Measurements from ENCODE around the gene ELN.
"Not testable (repeated sequence)": the region's sequence is repeated elsewhere in the genome, so short reads cannot be mapped to it uniquely, and the experiment has no call there.

ELN gene

DNA sequence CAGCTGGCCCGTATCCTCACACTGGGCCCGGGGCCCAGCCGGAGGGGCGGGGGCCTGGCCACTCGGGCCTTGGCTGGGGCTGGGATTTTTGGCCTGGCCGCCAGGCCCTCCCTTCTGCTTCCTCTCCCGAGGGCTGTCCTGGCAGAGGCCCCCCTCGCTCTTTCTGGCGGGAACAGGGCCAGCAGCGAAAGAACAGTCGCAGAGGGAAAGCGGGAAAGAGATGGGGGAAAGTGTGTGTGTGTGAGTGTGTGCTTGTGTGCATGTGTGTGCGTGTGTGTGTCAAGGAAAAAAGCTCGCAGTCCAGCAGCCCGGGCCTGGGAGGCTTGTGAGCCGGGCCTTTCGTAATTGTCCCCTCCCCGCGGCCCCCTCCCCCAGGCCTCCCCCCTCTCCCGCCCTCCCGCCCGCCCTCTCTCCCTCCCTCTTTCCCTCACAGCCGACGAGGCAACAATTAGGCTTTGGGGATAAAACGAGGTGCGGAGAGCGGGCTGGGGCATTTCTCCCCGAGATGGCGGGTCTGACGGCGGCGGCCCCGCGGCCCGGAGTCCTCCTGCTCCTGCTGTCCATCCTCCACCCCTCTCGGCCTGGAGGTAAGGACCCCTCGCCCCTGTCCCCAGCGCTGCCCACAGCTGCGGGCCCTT lies at the start of gene ELN:
TSS of gene ELN (plus strand) at position 491 of the 638 bp plus-strand sequence. CDS start at position 506, 15 bp downstream.
- no peak for DNase-seq

GRCh38 chr7:73978661-73979563 lies 49.1 kb upstream of the ELN start:
- DNase-seq, result no peak

DNA sequence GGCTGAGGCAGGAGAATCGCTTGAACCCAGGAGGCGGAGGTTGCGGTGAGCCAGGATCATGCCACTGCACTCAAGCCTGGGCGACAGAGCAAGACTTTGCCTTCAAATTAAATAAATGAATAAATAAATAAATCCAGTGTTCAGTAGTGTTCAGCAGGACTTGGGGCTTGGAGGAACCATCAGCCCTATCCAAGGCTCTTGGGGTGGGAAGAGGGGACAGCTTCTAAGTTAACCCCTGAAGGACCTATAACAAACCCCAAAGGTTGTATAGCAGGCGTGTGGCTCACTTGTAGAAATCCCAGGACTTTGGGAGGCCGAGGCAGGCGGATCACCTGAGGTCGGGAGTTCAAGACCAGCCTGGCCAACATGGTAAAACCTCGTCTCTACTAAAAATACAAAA lies 48.3 kb upstream of the ELN start:
- DNase-seq, result not testable (repeated sequence)

- no peak for DNase-seq
These were observed 47.8 kb upstream of the ELN start for GRCh38 chr7:73980206-73980605.

GRCh38 chr7:73981933-73982332 lies 46.0 kb upstream of the ELN start:
- DNase-seq, result no peak

- no peak for DNase-seq
These were observed 44.4 kb upstream of the ELN start for GRCh38 chr7:73983437-73984164.

DNA sequence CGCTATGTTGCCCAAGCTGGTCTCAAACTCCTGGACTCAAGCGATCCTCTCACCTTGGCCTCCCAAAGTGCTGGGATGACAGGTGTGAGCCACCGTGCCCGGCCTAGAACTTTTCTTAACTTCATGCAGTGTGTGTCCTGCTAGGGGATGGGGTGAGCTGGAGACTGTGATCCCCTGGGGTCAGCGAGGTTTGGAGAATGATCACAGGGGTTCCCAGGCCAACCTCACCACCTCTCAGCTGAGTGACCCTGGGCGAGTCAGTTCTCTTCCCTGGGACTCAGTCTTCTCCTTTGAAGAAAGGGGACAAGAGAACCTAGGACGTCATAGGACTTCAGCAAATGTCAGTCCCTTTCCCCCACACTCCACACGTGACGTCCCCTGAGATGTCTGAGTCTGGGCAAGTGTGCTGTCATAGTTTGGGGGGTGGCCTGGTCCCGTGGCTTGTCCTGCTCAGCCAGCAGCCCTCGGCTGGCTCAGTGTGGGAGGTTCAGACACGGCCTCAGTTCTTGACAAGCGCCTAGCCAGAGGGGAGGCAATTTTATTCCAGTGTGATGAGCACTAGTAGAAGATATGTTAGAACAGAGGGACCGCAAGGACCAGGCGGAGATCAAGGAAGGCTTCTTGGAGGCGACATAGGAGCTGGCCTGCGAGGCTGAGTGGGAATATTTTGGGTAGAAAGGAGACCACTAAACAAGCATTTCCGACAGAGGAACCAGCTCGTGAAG lies 43.3 kb upstream of the ELN start:
- no peak for DNase-seq

GRCh38 chr7:73985737-73986141 lies 42.2 kb upstream of the ELN start:
- DNase-seq, result no peak

DNA sequence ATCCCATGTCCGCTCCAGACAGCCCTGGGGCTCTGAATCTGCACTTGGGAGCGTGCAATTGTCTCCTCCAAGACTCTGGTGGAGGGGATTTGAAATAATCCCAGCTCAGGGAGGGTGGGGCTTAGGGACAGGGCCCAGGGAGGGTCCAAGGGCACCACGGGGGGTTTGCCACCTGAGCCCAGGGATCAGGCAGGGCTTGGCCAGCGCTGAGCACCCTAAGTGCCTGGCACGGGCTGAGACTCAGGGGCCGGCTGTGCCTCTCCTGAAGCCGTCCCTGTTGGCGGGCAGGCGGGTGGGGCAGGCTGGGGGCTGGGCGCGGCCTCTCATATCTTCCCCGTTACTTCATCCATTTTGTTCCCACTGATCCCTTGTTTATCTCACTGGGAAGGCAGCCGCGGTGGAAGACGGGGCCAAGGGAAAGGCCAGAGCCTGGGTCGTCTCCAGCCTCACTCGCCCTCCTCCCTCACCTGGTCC lies 41.8 kb upstream of the ELN start:
- DNase-seq, result no peak

DNA sequence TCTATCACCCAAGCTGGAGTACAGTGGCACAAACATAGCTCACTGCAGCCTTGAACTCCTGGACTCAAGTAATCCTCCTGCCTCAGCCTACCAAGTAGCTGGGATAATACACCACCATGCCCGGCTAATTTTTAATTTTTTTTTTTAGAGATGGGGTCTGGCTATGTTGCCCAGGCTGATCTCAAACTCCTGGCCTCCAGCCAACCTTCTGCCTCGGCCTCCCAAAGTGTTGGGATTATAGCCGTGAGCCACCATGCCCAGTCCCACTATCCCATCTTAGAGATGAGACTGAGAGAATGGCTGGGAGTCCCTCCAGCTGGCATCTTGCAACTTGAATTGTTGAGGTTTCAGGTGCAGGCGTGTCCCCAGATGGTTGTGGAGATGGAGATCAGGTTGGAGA lies 40.7 kb upstream of the ELN start:
- DNase-seq, result no peak

GRCh38 chr7:73988197-73988596 lies 39.8 kb upstream of the ELN start:
- DNase-seq, result no peak

DNA sequence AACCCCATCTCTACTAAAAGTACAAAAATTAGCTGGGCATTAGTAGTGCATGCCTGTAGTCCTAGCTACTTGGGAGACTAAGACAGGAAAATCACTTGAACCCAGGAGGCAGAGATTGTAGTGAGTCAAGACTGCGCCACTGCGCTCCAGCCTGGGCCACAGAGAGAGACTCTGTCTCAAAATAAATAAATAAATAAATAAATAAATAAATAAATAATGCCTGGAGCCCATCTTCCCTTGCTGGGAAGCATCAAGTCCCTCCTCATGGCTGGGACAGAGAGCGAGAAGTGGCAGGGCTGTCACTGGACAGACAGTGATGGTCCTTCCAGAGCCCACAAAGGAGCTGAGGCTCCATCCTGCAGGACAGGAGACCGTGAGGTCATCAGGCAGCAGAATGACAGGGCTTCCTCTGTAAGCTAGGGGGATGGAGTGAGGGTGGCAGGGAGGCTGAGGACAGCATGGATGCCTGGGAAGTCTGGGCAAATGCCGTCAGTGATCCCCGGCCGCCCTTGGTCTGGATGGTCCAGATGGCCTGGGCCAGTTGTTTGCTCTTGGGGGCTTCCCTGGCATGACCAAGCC lies 36.4 kb upstream of the ELN start:
- no peak for DNase-seq

DNA sequence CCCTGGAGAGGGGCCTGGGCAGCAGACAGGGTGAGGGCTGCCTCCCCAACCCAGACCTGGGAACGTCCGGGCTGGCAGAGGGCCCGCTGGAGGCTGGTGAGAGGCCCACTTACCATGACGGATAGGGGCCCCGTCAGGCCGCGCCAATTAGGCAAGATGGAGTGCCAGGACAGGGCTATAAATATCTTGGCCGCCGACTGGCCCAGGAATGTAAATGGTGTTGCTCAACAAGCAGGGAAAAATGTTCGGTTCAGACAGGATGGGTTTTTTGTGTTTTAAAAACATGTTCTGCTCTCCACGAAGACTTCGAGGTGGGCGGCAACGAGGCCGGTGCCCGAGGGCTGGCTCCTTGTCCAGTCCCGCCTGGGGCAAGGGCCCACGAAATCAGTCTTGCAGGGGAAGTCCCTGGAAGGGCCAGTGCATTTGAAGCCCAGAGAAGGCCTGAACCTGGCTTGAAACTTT lies 35.8 kb upstream of the ELN start:
- DNase-seq, result no peak

- no peak for DNase-seq
These were observed 34.0 kb upstream of the ELN start for GRCh38 chr7:73994023-73994422.

DNA sequence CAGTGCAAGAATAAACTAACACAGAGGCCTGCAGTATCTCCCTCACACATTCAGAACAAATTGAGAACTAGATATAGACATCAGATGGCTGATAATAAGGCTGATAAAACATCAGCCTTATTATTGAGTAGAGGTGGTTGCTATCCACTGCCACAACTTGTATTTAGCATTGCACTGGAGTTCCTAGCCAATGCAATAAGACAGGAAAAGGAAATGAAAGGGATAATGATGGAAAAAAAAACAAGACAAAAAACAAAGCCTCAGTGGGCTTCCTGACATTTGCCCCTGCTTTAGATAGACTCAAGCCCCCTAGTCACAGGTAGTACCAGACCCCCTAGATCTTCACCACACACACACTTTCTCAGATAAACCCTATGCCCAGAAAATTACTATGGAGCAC lies 33.2 kb upstream of the ELN start:
- no peak for DNase-seq

DNA sequence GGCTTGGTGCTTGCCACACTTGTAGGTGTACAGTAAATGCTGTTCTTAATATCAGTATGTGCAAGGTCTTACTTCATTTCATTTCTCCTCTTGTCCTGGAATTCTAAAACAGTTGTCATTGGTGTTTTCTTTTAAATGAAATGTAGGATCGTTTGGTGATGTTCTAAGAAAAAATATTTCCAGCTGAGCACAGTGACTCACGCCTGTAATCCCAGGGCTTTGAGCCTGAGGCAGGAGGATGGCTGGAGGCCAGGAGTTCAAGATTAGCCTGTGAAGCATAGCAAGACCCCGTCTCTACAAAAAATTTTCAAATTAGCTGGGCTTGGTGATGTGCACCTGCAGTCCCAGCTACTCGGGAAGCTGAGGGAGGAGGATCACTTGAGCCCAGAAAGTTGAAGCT lies 32.6 kb upstream of the ELN start:
- no peak for DNase-seq

GRCh38 chr7:73995821-73996511 lies 32.0 kb upstream of the ELN start:
- DNase-seq, result no peak

DNA sequence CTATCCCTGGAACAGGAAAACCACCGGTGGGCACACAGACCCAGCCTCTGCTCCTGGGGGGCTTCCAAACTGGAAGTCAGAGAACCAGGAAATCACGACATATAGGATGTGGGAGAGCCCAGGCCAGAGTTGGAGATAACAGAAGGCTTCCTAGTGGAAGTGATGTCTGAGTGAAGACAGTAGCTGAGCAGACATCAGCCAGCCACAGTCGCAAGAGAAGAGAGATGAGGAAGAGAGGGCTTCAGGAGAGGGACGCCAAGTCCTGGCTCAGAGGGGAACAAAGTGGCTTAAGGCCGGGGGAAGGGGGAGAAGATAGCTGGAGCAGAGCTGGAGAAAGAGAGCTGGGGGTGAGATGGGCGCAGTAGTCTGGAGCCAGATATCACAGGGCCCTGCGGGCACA lies 30.9 kb upstream of the ELN start:
- no peak for DNase-seq

DNA sequence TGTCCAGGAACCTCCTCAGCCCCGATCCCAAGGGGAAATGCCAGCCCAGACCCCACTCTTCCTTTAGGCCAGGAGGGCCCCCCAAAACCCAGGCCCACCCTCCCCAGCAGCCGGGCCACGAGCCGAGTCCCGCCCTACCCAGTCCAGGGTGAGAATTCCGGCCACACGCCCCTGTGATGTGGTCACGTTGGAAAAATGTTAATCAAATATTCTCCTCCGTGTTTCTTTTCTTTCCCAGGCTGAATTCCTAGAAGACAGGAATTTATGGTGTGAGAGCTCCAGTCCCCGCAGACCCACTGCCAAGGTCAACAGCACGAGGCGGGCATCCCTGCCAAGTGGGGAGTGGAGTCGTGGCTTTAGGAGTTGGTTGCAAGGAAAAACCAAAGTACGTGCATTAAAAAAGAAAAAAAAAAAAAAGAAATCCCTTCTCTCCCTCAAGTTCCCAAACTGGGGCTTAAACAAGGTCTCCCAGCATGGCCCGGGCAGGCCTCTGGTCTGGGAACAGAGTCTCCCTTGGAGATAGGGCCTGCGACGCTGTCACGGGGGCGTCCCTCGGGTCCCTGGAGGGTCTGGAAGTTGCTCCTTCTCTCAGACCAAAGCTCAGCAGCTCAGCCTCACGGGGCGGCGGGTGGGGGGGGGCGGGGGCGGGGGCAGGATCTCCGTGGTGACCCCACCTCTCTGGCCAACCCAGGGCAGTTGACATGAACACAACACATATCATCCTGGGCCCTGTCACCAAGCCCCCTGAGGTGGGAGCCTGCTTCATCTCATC lies 28.1 kb upstream of the ELN start:
- DNase-seq, result no peak

DNA sequence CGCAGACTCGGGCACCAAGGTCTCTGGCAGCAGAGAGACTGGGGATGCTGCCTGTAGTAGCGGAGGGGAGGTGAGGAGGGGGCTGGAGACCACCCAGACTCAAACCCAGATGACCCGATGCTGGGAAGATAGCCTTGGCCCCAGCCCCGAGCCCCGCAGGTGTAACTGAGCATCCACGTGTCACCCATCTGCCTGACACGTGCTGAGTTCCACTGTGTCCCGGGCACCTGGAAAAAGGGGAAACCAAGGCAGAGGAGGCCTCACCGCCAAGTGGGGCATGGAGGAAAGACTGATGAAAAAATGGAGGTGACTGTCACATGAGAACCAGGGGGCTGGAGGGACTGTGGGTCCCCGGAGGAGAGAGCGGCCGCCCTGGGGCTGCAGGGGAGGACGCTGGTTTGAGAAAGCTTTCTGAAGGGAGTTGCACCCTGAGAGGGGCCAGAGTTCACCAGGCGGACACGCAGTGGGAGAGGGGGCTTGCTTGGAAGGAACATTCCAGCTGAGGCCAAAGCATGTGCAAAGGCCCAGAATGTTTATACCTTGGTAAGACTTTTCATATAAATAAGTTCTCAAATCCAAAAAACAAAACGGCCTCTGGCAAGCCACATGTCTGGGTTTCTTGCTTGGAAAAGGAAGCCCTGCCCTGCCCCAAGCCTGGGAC lies 27.4 kb upstream of the ELN start:
- no peak for DNase-seq

- no peak for DNase-seq
These were observed 26.9 kb upstream of the ELN start for GRCh38 chr7:74001150-74001494.
